ENCODE measurements around the gene ARPC1A.

- no peak for TF ChIP-seq CTCF (conservative IDR thresholded peaks at IDR 0.05; ENCODE audit: low read length)
- no peak for TF ChIP-seq EZH2phosphoT487 (IDR thresholded peaks at IDR 0.05; ENCODE audit: borderline replicate concordance, low read depth, low read length)
Measured at GRCh38 chr7:99409806-99410205, 84.1 kb downstream of the ARPC1A start.
